ENCODE data around the gene GPR156.
"Not testable (repeated sequence)": the region's sequence is repeated elsewhere in the genome, so short reads cannot be mapped to it uniquely, and the experiment has no call there.

GRCh38 chr3:120216633-120217032, 68.4 kb downstream of the GPR156 start:
- not testable (repeated sequence) for TF ChIP-seq EZH2 (IDR thresholded peaks at IDR 0.05; ENCODE audit: insufficient read depth, poor library complexity, severe bottlenecking); EZH2phosphoT487 (IDR thresholded peaks at IDR 0.05; ENCODE audit: insufficient read depth, low read depth)
